ENCODE results near the gene FBXO30.

The FBXO30 gene

DNA sequence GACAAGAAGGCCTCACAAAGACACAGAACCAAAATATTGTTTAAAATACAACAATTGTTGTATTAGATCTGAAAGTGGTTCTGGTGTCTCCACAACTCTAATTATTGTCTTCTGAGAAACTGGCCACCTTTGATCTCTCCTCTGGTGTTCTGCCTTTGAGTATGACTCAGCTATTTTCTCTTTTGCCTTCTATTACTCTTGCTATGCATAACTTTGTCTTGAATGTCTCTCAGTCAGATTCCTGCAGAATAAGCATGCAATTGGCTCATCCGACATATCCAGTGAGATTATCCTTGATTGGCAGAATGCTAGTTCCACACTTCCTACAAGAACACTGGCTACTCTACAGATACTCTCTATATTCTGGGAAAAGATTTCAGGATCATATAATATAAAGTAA is 65.0 kb downstream of the FBXO30 start:
- peak in 1 of 2 donors; percentile 63 for DNase-seq

DNA sequence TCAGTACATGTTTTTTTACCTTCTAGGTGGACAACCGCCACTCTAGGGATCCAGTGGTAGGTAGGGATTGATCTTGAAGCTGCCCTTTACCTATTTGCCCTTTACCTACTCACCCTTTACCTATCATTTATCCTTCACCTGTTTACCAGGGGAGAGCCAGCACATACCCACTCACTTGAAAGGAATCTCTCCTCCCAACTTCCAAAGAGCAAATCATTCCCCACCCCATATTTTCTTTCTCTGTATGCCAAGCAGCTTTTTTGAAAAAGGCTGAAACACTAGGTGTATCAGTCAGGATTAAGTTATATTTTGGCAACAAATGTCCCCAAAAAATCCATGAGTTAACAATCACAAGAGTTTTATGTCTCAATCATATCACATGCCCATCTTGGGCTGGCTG is 68.7 kb downstream of the FBXO30 start:
- no peak for DNase-seq

- DNase-seq: no peak
Measured at GRCh38 chr6:145744619-145745018, 70.0 kb downstream of the FBXO30 start.

All from bone marrow (tissue), 2 donors.